SHP77 treated with DMSO at 0.1 percent for 48 hours (cell line): ENCODE results near the gene LSR.

Experiments
- DNase-seq: peaks from one replicate; lab custom pipeline; 2025; lab: John Stamatoyannopoulos, UW

Gene LSR

GRCh38 chr19:35247526-35248309 lies 1.1 kb upstream of the LSR start:
- no peak for DNase-seq

GRCh38 chr19:35249146-35249847 lies 495 bp downstream of the LSR start:
- DNase-seq, result no peak

- no peak for DNase-seq
Measured at GRCh38 chr19:35249848-35250711, 1.3 kb downstream of the LSR start.

- DNase-seq, result no peak
Measured at GRCh38 chr19:35251456-35251855, 2.7 kb downstream of the LSR start.

GRCh38 chr19:35253316-35254286 lies 4.8 kb downstream of the LSR start:
- no peak for DNase-seq

- no peak for DNase-seq
Measured at GRCh38 chr19:35254341-35255297, 5.8 kb downstream of the LSR start.

- DNase-seq, result no peak
Measured at GRCh38 chr19:35256566-35256965, 7.8 kb downstream of the LSR start.

- DNase-seq, result no peak
Measured at GRCh38 chr19:35257113-35257461, 8.3 kb downstream of the LSR start.

- no peak for DNase-seq
Measured at GRCh38 chr19:35260694-35261304, 12.0 kb downstream of the LSR start.

GRCh38 chr19:35261356-35262100 lies 12.7 kb downstream of the LSR start:
- DNase-seq, result no peak

- DNase-seq, result no peak
Measured at GRCh38 chr19:35262101-35262761, 13.4 kb downstream of the LSR start.

GRCh38 chr19:35264268-35265125 lies 15.7 kb downstream of the LSR start:
- no peak for DNase-seq

GRCh38 chr19:35265126-35265899 lies 16.5 kb downstream of the LSR start:
- no peak for DNase-seq

- DNase-seq, result no peak
Measured at GRCh38 chr19:35265900-35266519, 17.2 kb downstream of the LSR start.

GRCh38 chr19:35266520-35267352 lies 17.9 kb downstream of the LSR start:
- DNase-seq, result no peak
